Activated T-helper 2 cell treated with anti-CD3 and anti-CD28 coated beads, Interferon-gamma antibody, Interleukin-2, Interleukin-4, amounts not matched to agents 10 μg/mL and 5 μg/mL and 100 μg/mL, durations not matched to agents 14 hours and 24 hours and 36 hours (primary cell): Measurements from ENCODE around the gene PPFIBP1. TPM values are rescaled to one million over a fixed set of nuclear protein-coding genes. Genes with fewer than 3 reads are reported as not detected.

Source experiments
- DNase-seq: peaks from one replicate; pipeline ENCODE4 v3.0.0; 2021; ENCODE audit warnings: low spot score
- H3K27ac Mint-ChIP-seq: one replicate; pipeline ENCODE4 v1.8.0; 2021; ENCODE audit warnings: mixed read lengths
- H3K27me3 Mint-ChIP-seq: one replicate; pipeline ENCODE4 v1.8.0; 2021; ENCODE audit warnings: low read depth, mixed read lengths
- H3K36me3 Mint-ChIP-seq: one replicate; pipeline ENCODE4 v1.8.0; 2021; ENCODE audit warnings: low read depth, mixed read lengths
- H3K4me1 Mint-ChIP-seq: one replicate; pipeline ENCODE4 v1.8.0; 2021; ENCODE audit warnings: low read depth, mixed read lengths
- H3K4me3 Mint-ChIP-seq: one replicate; pipeline ENCODE4 v1.8.0; 2021; ENCODE audit warnings: low read depth, mild to moderate bottlenecking, moderate library complexity, mixed read lengths
- H3K9me3 Mint-ChIP-seq: one replicate; pipeline ENCODE4 v1.8.0; 2021; ENCODE audit warnings: mixed read lengths
- intact Hi-C: fragments of 100-400 bp; cut with micrococcal nuclease; formaldehyde crosslinking; loops from one replicate; pipeline ENCODE4 v1.15.1; 2023
- total RNA-seq: library from RNA; stranded (reverse); gene quantifications from 2 replicates; pipeline ENCODE4 v1.2.3, GENCODE V29; 2022

PPFIBP1 gene
- total RNA-seq, 1 donor from 2014 or later: 74.1 TPM

GRCh38 chr12:27665704-27666103 is 141.7 kb downstream of the PPFIBP1 start:
- no peak overlapping the region for H3K4me3 Mint-ChIP-seq
- H3K27me3 Mint-ChIP-seq: no peaks in the 10 kb centered on the region
- H3K9me3 Mint-ChIP-seq: no peaks in the 10 kb centered on the region
- H3K27ac Mint-ChIP-seq: no peak overlapping the region
- DNase-seq: no peak
- H3K36me3 Mint-ChIP-seq: peaks cover 13% of the 10 kb centered on the region
- intact Hi-C loops: no loop called here
- H3K4me1 Mint-ChIP-seq: peaks cover 6% of the 10 kb centered on the region

GRCh38 chr12:27666510-27666909 is 142.5 kb downstream of the PPFIBP1 start:
- Mint-ChIP-seq H3K4me1 (peaks cover 2% of the 10 kb centered on the region), H3K27me3 (no peaks in the 10 kb centered on the region), H3K27ac (no peak overlapping the region), H3K36me3 (peaks cover 10% of the 10 kb centered on the region), H3K4me3 (no peak overlapping the region), H3K9me3 (no peaks in the 10 kb centered on the region)
- DNase-seq: no peak
- intact Hi-C loops: no loop called here

GRCh38 chr12:27667540-27667939 is 143.5 kb downstream of the PPFIBP1 start:
- Mint-ChIP-seq H3K27ac (no peak overlapping the region), H3K4me3 (no peak overlapping the region), H3K36me3 (peaks cover 8% of the 10 kb centered on the region), H3K9me3 (no peaks in the 10 kb centered on the region), H3K27me3 (no peaks in the 10 kb centered on the region), H3K4me1 (no peaks in the 10 kb centered on the region)
- DNase-seq: no peak
- intact Hi-C loops: no loop called here

- no peaks in the 10 kb centered on the region for H3K36me3 Mint-ChIP-seq
- intact Hi-C loops: no loop called here
- no peaks in the 10 kb centered on the region for H3K4me1 Mint-ChIP-seq
- no peak overlapping the region for H3K4me3 Mint-ChIP-seq
- no peak overlapping the region for H3K27ac Mint-ChIP-seq
- DNase-seq: no peak
- H3K27me3 Mint-ChIP-seq: no peaks in the 10 kb centered on the region
- no peaks in the 10 kb centered on the region for H3K9me3 Mint-ChIP-seq
Observed at GRCh38 chr12:27672051-27672450, 148.0 kb downstream of the PPFIBP1 start.

GRCh38 chr12:27672643-27673042 is 148.6 kb downstream of the PPFIBP1 start:
- Mint-ChIP-seq H3K9me3 (no peaks in the 10 kb centered on the region), H3K27me3 (no peaks in the 10 kb centered on the region), H3K36me3 (no peaks in the 10 kb centered on the region), H3K4me1 (no peaks in the 10 kb centered on the region), H3K4me3 (no peak overlapping the region), H3K27ac (no peak overlapping the region)
- intact Hi-C loops: no loop called here
- DNase-seq: no peak

- Mint-ChIP-seq H3K27me3 (no peaks in the 10 kb centered on the region), H3K9me3 (no peaks in the 10 kb centered on the region), H3K4me3 (no peak overlapping the region), H3K36me3 (no peaks in the 10 kb centered on the region), H3K27ac (no peak overlapping the region), H3K4me1 (no peaks in the 10 kb centered on the region)
- DNase-seq: no peak
- intact Hi-C loops: no loop called here
Observed at GRCh38 chr12:27673101-27673718, 149.2 kb downstream of the PPFIBP1 start.

GRCh38 chr12:27674989-27675388 is 151.0 kb downstream of the PPFIBP1 start:
- intact Hi-C loops: no loop called here
- H3K9me3 Mint-ChIP-seq: no peaks in the 10 kb centered on the region
- peaks cover 3% of the 10 kb centered on the region for H3K36me3 Mint-ChIP-seq
- H3K27me3 Mint-ChIP-seq: no peaks in the 10 kb centered on the region
- DNase-seq: no peak
- H3K4me3 Mint-ChIP-seq: no peak overlapping the region
- no peaks in the 10 kb centered on the region for H3K4me1 Mint-ChIP-seq
- H3K27ac Mint-ChIP-seq: no peak overlapping the region

GRCh38 chr12:27680619-27681018 is 156.6 kb downstream of the PPFIBP1 start:
- Mint-ChIP-seq H3K27ac (no peak overlapping the region), H3K9me3 (no peaks in the 10 kb centered on the region), H3K4me3 (no peak overlapping the region), H3K4me1 (no peaks in the 10 kb centered on the region), H3K27me3 (no peaks in the 10 kb centered on the region), H3K36me3 (peaks cover 11% of the 10 kb centered on the region)
- intact Hi-C loops: no loop called here
- DNase-seq: no peak

GRCh38 chr12:27682534-27682933 is 158.5 kb downstream of the PPFIBP1 start:
- H3K27me3 Mint-ChIP-seq: no peaks in the 10 kb centered on the region
- no peak overlapping the region for H3K4me3 Mint-ChIP-seq

GRCh38 chr12:27685274-27685673 is 161.3 kb downstream of the PPFIBP1 start:
- Mint-ChIP-seq H3K4me3 (no peak overlapping the region), H3K36me3 (peaks cover 10% of the 10 kb centered on the region), H3K9me3 (no peaks in the 10 kb centered on the region), H3K27ac (no peak overlapping the region), H3K4me1 (no peaks in the 10 kb centered on the region), H3K27me3 (no peaks in the 10 kb centered on the region)
- intact Hi-C loops: no loop called here
- no peak for DNase-seq

More at GRCh38 chr12:27682534-27682933, 158.5 kb downstream of the PPFIBP1 start:
- H3K9me3 Mint-ChIP-seq: no peaks in the 10 kb centered on the region
- no peak for DNase-seq
- no peak overlapping the region for H3K27ac Mint-ChIP-seq
- intact Hi-C loops: no loop called here
- peaks cover 11% of the 10 kb centered on the region for H3K36me3 Mint-ChIP-seq
- H3K4me1 Mint-ChIP-seq: no peaks in the 10 kb centered on the region

- DNase-seq: no peak
- Mint-ChIP-seq H3K27ac (no peak overlapping the region), H3K9me3 (no peaks in the 10 kb centered on the region), H3K4me3 (no peak overlapping the region), H3K36me3 (peaks cover 5% of the 10 kb centered on the region), H3K4me1 (no peaks in the 10 kb centered on the region), H3K27me3 (no peaks in the 10 kb centered on the region)
- intact Hi-C loops: no loop called here
Observed at GRCh38 chr12:27686147-27686546, 162.1 kb downstream of the PPFIBP1 start.

GRCh38 chr12:27688671-27689070 is 164.7 kb downstream of the PPFIBP1 start:
- no peak overlapping the region for H3K4me3 Mint-ChIP-seq
- no peak for DNase-seq
- H3K27me3 Mint-ChIP-seq: no peaks in the 10 kb centered on the region
- H3K4me1 Mint-ChIP-seq: no peaks in the 10 kb centered on the region
- no peak overlapping the region for H3K27ac Mint-ChIP-seq
- H3K9me3 Mint-ChIP-seq: no peaks in the 10 kb centered on the region
- peaks cover 4% of the 10 kb centered on the region for H3K36me3 Mint-ChIP-seq
- intact Hi-C loops: no loop called here

GRCh38 chr12:27689558-27690180 is 165.7 kb downstream of the PPFIBP1 start:
- Mint-ChIP-seq H3K27ac (no peak overlapping the region), H3K36me3 (peaks cover 4% of the 10 kb centered on the region), H3K4me1 (no peaks in the 10 kb centered on the region), H3K4me3 (no peak overlapping the region), H3K27me3 (no peaks in the 10 kb centered on the region), H3K9me3 (no peaks in the 10 kb centered on the region)
- intact Hi-C loops: no loop called here
- no peak for DNase-seq
